Stomach (tissue), 4 donors: Measurements from ENCODE around the gene PPP1R12C.

Experiments used
- EP300 ChIP-seq: sonication (generic); formaldehyde crosslinking; IDR thresholded peaks from one replicate; pipeline ENCODE4 v1.6.1; 2017; ENCODE audit warnings: antibody characterized with exemption
- POLR2A ChIP-seq, 4 donors: fragments of 450-650 bp; IDR thresholded peaks; one replicate each; pipeline ENCODE4 v1.6.1; 2016; ENCODE audit warnings: antibody characterized with exemption in 4 of 4, control low read depth in 2 of 4, mild to moderate bottlenecking in 1 of 4, moderate library complexity in 1 of 4
- POLR2AphosphoS5 ChIP-seq, 3 donors: sonication (generic); formaldehyde crosslinking; IDR thresholded peaks; one replicate each; pipeline ENCODE4 v1.6.1; 2016; ENCODE audit warnings: antibody characterized with exemption in 3 of 3

DNA sequence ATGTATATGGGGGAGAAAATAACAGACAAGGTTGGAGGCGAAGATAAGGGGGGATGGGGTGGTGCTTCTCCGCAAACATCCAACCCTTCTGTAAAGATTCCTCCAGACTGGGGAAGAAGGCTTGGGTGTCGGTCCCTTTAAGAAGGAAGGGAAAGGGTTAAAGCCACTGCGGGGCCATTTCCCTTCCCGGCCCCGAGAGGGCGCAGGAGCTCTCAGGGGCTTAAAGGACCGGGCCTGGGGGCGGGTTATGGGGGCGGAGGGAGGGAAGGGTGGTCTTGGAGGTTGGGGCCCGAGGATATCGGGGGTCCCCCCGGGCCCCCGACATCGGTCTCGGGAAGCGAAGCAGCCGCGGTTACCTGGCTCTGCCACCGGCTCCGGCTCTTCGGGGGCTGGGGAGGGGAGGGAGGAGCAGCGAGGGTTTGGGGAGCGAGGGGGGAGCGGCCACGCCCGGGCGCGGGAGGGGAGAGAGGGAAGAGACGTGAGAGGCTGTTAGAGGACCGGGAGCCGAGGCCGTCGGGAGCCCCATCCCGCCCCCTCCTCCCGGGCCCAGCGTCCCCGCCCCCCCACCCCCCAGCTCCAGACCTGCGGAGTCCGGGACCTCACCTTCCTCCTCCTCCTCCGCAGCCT lies 28.8 kb upstream of the PPP1R12C start:
- no peak for TF ChIP-seq POLR2A (IDR thresholded peaks at IDR 0.05)
- no peak for TF ChIP-seq EP300
- no peak for TF ChIP-seq POLR2AphosphoS5 (IDR thresholded peaks at IDR 0.05)
